DMS 273 treated with DMSO at 0.1 percent for 48 hours (cell line): ENCODE measurements around the gene CAMK2D.

Source experiments
- DNase-seq: peaks from one replicate; lab custom pipeline; 2025; lab: John Stamatoyannopoulos, UW

Gene CAMK2D

GRCh38 chr4:113682730-113683537 is 78.6 kb downstream of the CAMK2D start:
- no peak for DNase-seq

- DNase-seq = no peak
These were observed 82.9 kb downstream of the CAMK2D start for GRCh38 chr4:113678641-113679040.

- no peak for DNase-seq
These were observed 84.2 kb downstream of the CAMK2D start for GRCh38 chr4:113677325-113677724.

- no peak for DNase-seq
These were observed 85.5 kb downstream of the CAMK2D start for GRCh38 chr4:113675731-113676697.

- no peak for DNase-seq
These were observed 86.8 kb downstream of the CAMK2D start for GRCh38 chr4:113674733-113675132.

- no peak for DNase-seq
These were observed 87.3 kb downstream of the CAMK2D start for GRCh38 chr4:113674251-113674650.

GRCh38 chr4:113673450-113673849 is 88.1 kb downstream of the CAMK2D start:
- DNase-seq = no peak

GRCh38 chr4:113666386-113667114 is 95.0 kb downstream of the CAMK2D start:
- DNase-seq = no peak

- no peak for DNase-seq
These were observed 96.5 kb downstream of the CAMK2D start for GRCh38 chr4:113665036-113665435.

GRCh38 chr4:113662581-113662980 is 99.0 kb downstream of the CAMK2D start:
- no peak for DNase-seq

- no peak for DNase-seq
These were observed 102.4 kb downstream of the CAMK2D start for GRCh38 chr4:113659127-113659526.

- DNase-seq = peak; percentile 14
These were observed 103.8 kb downstream of the CAMK2D start for GRCh38 chr4:113657586-113658233.

GRCh38 chr4:113653871-113654270 is 107.7 kb downstream of the CAMK2D start:
- DNase-seq = no peak

GRCh38 chr4:113646442-113646822 is 115.1 kb downstream of the CAMK2D start:
- no peak for DNase-seq

- no peak for DNase-seq
These were observed 115.6 kb downstream of the CAMK2D start for GRCh38 chr4:113645771-113646441.

GRCh38 chr4:113645288-113645687 is 116.2 kb downstream of the CAMK2D start:
- DNase-seq = no peak

- no peak for DNase-seq
These were observed 117.1 kb downstream of the CAMK2D start for GRCh38 chr4:113644398-113644797.

- no peak for DNase-seq
These were observed 118.0 kb downstream of the CAMK2D start for GRCh38 chr4:113643505-113643904.

- no peak for DNase-seq
These were observed 120.5 kb downstream of the CAMK2D start for GRCh38 chr4:113641025-113641431.

GRCh38 chr4:113639326-113639725 is 122.2 kb downstream of the CAMK2D start:
- DNase-seq = no peak

GRCh38 chr4:113638562-113638832 is 123.0 kb downstream of the CAMK2D start:
- no peak for DNase-seq
